K562 treated with DMSO at 1 percent for 12 hours (cell line): ENCODE results near the gene ZDHHC11B. TPM values are rescaled to one million over a fixed set of nuclear protein-coding genes. Genes with fewer than 3 reads are reported as not detected.

Experiments
- total RNA-seq: library from RNA; unstranded; fragments of 300-600 nt; gene quantifications from 2 replicates; pipeline ENCODE4 v1.2.3, GENCODE V29; 2022; ENCODE audit not compliant: insufficient read depth

The ZDHHC11B gene, protein sequence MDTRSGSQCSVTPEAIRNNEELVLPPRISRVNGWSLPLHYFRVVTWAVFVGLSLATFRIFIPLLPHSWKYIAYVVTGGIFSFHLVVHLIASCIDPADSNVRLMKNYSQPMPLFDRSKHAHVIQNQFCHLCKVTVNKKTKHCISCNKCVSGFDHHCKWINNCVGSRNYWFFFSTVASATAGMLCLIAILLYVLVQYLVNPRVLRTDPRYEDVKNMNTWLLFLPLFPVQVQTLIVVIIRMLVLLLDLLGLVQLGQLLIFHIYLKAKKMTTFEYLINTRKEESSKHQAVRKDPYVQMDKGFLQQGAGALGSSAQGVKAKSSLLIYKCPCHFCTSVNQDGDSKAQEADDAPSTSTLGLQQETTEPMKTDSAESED
- not detected in 2 replicates for total RNA-seq

DNA sequence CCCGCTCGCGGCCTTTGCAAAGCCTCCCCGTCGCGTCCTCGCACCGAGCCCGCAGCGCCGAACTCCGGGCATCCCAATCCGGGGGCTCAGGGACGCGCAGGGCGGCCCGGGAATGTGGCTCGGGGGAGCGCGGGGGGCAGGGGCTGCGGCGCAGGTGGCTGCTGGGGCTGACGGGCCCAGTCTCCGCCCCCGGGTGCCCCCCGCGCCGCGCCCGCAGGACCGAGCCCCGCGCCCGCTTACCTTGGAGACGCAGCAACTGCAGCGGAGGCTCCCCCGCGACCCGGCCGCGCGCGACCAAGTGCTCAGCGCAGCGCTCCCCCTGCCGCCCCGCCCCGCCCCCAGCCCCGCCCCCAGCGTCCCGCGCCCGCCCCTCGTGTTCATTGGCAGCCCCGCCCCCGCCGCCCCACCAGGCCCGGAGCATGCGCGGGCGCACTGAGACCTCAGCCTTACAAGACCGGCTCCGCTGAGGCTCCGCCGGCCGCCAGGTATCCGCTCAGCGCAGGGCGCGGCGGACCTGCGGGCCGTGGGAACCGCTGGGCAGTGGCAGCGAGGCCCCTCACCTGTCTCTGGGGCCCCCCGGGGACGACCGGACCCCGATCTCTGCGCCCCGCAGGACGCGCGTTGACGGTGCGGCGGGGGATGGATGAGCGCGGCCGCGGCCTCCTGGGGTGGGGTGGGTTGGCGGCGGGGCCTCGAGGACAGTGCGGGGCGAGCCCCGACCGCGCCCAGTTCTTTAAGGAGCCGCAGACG is at the start of gene ZDHHC11B:
Gene ZDHHC11B, minus strand, starts transcription at position 302 of the 750 bp plus-strand sequence. CDS start 17,810 bp downstream, outside the sequence.

DNA sequence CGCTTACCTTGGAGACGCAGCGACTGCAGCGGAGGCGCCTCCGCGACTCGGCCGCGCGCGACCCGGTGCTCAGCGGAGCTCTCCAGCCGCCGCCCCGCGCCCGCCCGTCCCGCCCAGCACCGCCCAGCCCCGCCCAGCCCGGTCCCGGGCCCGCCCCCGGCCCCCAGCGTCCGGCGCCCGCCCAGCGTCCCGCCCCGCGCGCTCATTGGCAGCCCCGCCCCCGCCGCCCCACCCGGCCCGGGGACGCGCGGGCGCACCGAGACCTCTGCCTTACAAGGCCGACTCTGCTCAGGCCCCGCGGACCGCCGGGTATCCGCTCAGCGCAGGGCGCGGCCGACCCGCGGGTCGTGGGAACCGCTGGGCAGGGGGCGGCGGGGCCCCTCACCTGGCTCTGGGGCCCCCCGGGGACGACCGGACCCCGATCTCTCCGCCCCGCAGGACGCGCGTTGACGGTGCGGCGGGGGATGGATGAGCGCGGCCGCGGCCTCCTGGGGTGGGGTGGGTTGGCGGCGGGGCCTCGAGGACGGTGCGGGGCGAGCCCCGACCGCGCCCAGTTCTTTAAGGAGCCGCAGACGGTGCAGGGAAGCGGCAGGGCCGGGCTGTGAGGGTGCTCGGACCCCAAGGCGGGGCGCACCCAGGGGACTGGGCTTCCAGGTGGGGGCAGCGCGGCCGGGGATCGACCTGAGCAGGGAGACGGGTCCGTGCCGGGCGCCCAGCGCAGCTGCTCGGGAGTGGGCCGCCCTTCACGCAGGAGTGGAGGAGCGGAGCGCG is 91.1 kb downstream of the ZDHHC11B start, which contains the start of gene TPPP:
Gene TPPP, minus strand, starts transcription at position 82 of the 771 bp plus-strand sequence. CDS start 15,292 bp downstream, outside the sequence.

Other genes starting within 250 kb of the ZDHHC11B start
- gene CEP72, start 172.4 kb downstream of the ZDHHC11B start, total RNA-seq, result 6.4 and 15.0 TPM in 2 replicates
- gene TPPP, start 91.4 kb downstream of the ZDHHC11B start, total RNA-seq, result 0.31 TPM in 1 of 2 replicates, not detected in the other
- gene ZDHHC11, start 66.3 kb upstream of the ZDHHC11B start, total RNA-seq, result 2.6 TPM in 1 of 2 replicates, not detected in the other
- 24.6 and 30.9 TPM in 2 replicates for gene BRD9, start 108.1 kb upstream of the ZDHHC11B start, total RNA-seq
- gene TRIP13, start 108.2 kb upstream of the ZDHHC11B start, total RNA-seq, result 25.6 and 28.4 TPM in 2 replicates
- 0.85 and 2.5 TPM in 2 replicates for gene NKD2, start 224.1 kb upstream of the ZDHHC11B start, total RNA-seq